ENCODE measurements around the gene PRDX1.

Gene PRDX1

DNA sequence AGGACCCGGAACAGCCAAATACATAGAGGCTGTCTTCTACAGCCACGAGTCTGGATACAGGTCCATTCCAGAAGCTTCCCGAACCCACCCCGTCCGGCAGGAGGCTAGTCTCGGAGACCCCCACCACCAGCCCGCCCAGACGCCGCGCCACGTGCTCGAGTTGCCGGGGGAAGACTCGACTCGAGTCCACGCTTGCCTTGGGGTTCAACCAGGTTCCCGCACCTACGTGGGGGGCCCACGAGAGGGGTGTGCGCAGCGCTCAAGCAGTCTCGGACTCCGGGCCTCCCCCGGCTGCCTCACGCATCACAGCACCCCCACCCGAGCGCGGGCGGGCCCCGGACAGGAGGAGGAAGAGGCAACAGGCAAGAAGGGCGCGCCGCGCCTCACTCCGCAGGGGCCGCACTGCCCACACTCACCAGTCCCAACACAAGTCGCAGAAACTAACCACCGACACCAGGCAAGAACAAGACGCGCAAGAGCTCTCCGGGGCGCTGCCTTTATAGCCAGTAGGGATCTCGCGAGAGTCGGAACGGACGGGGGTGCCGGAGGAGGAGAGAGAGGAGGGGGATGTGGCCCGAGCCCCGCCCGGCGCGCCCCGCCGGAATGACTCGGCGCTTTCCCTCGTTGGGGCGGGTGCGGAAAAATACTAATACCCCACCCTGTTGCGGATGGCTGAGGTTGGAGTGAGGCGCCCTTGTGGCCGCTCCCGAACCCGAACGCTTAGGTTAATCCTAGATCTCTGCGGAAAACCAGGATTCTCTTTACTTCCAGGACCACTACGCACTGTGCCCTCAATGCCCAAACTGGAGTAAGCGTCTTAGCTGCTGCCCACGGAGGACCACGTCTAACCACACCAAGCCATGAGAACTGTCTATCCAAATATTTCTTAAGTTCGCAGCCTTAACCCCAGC is at the start of gene PRDX1:
PRDX1 (minus strand) TSS at position 472 of the 911 bp plus-strand sequence. CDS start 2,841 bp downstream, outside the sequence.
- FAIRE-seq (peak; percentile 75), DNase-seq (ENCODE audit: low spot score) (peak; percentile 98)

DNA sequence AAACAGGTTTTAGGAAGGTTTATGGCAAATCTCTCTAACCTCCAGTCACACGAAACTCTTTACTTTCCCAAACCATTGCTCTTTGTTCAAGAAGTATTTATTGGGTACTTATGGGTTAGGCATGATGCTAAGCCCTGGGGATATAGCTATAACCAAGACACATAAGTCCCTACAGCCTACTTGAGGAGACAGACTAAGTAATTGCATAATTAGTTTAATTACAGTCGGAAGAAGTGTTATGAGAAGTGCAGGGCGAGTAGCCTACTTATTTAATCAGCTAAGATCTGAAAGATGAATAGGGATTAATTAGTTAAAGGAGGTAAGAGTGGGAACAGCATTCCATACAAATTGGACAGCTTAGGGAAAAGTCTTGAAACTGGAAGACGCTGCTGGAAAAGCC is 48.9 kb upstream of the PRDX1 start:
- no peak for FAIRE-seq
- DNase-seq (ENCODE audit: low spot score): no peak

DNA sequence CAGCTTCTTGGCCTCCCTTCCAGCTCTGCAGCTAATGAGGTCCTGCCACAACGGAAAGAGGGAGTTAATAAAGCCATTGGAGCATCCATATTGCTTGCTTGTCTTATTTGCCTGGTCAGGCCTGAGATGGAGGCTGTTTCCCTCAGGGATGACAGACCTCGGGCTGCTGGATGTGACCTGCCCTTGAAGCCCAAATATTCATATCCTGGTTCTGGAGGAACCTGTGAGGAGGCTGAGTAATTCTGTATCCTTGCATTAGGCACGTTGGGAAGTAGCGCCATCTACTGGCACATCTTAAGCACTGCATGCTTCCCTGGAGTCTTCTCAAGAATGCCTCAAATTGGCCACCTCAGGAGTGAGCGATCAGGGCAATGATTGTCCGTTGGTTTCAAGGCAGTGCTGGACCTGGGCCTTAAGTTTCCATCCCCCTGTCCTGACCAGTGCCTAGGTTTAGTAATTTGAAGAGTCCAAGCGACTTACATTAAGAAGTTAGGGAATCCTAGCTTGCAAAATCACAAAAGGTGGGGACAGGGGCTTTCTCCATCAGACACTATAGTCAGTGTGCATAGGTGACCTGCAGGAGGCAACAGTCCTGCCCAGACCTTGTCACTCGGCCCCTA is 48.4 kb upstream of the PRDX1 start:
- DNase-seq (ENCODE audit: low spot score) (peak; percentile 78), FAIRE-seq (no peak)

DNA sequence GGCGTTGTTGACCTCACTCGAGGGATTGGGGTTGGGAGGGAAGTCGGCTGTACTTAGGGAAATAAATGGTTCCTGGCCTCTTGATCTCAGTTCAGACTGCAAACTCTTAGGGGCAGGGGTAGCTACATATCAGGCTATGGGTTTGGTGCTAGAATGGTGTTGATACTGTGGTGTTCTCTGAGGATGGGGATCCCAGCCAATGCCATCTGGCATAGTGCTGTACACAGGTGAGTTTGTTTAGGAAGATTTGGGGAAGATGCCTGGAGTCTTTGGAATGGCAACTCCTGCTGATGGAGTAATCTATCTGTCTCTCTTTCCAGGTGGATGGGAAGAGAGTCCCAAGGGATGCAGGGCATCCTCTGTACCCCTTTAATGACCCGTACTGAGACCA is 47.9 kb upstream of the PRDX1 start:
- no peak for FAIRE-seq
- DNase-seq (ENCODE audit: low spot score): no peak

DNA sequence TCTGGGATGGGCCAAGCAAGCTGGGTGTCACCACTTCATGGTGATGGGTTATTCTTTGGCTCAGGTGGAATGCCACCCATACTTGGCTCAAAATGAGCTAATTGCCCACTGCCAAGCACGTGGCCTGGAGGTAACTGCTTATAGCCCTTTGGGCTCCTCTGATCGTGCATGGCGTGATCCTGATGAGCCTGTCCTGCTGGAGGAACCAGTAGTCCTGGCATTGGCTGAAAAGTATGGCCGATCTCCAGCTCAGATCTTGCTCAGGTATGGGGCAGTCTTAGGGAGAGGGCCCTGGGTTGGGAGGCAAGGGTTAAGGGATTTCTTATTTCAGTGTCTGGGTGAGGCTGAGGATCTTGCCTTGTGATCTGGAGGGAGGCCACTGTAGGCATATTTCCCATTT is 46.7 kb upstream of the PRDX1 start:
- FAIRE-seq (no peak), DNase-seq (ENCODE audit: low spot score) (no peak)

- FAIRE-seq: no peak
- DNase-seq (ENCODE audit: low spot score): no peak
Measured at GRCh38 chr1:45567911-45568310, 46.2 kb upstream of the PRDX1 start.

DNA sequence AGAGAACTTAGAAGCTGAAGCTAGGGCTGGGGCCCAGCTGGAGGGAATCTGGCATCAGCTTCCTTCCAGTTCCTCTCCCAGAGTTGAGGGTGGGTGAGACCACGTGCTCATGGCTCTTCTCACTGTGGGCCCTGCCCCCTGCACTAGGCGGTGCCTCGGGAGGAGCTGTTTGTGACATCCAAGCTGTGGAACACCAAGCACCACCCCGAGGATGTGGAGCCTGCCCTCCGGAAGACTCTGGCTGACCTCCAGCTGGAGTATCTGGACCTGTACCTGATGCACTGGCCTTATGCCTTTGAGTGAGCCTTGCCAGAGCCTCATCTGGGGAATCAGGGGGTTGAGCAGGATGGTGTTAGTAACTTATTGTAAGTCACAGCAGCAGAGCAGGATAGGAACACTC is 45.0 kb upstream of the PRDX1 start:
- DNase-seq (ENCODE audit: low spot score): no peak
- FAIRE-seq: no peak

DNA sequence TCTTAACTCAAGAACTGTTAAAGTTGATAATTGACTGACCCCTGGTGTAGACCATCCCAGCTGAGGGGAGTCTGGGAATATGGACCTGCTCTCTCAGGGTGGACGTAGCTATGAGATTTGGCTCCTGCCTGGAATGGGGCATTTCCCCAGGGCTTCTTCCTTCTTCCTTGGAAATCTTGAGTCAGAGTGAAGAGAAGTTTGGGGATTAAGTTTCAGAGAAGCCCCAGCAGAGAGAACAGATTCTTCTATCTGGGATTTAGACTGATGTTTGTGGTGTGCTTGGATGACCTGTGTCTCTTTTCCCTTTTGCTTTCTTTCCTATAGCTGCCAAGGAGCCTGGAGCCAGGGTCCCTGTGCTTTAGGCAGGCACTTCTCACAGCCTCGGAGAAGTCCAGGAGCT is 42.2 kb upstream of the PRDX1 start:
- FAIRE-seq (no peak), DNase-seq (ENCODE audit: low spot score) (no peak)

GRCh38 chr1:45557422-45557944 is 35.8 kb upstream of the PRDX1 start:
- no peak for DNase-seq (ENCODE audit: low spot score)
- FAIRE-seq: no peak

DNA sequence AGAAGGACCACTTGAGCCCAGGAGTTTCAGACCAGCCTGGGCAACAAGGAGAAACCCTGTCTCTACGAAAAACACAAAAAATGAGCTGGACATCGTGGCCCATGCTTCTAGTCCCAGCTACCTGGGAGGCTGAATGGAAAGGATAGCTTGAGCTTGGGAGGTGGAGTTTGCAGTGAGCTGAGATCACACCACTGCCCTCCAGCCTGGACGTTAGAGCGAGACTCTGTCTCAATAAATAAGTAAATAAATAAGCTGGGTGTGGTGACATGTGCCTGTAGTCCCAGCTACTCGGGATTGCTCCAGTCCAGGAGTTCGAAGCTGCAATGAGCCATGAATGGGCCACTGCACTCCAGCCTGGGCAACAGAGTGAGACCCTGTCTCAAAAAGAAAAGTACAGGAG is 32.5 kb upstream of the PRDX1 start:
- FAIRE-seq (no peak), DNase-seq (ENCODE audit: low spot score) (no peak)

DNA sequence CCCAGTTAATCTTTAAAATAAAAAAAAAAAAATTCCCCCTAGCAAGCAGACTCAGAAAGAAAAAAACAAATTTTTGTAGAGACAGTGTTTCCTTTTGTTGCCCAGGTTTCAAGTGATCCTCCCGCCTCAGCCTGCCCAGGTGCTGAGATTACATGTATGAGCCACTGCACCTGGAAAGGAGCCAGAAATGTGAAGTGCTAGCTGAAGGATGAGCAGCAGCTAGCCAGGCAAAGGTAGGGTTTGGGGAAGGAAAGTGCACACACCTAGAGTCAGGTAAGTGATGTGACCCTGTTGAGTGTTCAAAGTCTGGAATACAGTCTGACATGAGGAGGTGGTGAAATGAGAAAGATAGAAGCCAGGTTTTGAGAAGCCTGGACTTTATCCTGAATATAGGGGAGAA is 30.6 kb upstream of the PRDX1 start:
- DNase-seq (ENCODE audit: low spot score) (no peak), FAIRE-seq (no peak)

- no peak for FAIRE-seq
- DNase-seq (ENCODE audit: low spot score): no peak
Measured at GRCh38 chr1:45551684-45552083, 30.0 kb upstream of the PRDX1 start.

DNA sequence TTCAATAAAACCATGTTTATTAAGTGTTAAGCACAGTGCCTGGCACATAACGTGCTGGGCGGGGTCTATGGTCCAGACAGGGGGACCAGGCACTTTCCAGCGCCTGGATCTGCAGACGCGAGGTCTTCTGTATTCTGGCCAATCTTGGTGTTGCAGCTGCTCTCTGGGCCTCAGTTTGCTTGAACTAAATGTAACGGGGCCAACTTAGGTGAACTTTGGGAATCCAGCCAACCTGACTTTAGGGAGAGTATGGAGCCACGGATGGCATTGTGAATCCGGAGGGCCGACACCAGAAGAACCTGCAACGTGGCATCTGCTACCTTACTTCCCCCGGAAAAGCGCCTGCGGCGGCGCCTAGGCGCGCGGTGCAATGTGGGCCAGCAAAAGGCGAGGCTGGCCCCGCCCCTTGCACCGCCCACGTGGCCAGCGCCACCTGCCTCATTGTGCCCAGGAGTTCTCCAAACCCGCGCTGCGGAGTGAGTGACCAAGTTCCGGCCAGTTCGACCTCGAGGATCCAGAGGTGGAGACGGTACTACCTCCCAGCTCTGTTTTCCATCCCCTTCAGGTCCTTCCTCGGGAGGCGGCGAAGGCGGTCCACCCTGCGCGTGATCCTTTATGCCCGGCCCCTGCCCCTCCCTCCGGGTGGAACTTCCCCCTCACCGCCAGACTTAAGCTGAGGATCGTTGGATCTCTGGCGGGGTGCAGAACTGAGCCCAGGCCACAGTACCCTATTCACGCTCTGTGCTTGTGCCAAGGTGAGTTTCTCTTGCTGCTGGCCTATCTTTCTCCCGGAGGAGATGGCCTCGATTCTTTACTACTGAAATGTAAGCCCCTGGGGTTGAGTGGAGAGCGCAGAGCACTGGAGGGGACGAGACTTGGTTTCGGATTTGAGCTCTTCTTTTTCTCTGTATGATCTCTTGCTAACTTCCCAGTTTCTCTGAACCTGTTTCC is 29.0 kb upstream of the PRDX1 start, which contains the start of gene AKR1A1:
AKR1A1 (plus strand) TSS at position 426 of the 951 bp plus-strand sequence. CDS start 10,969 bp downstream, outside the sequence.
- peak; percentile 85 for FAIRE-seq
- peak; percentile 97 for DNase-seq (ENCODE audit: low spot score)

- DNase-seq (ENCODE audit: low spot score) (no peak), FAIRE-seq (no peak)
Measured at GRCh38 chr1:45545553-45546310, 24.0 kb upstream of the PRDX1 start.

DNA sequence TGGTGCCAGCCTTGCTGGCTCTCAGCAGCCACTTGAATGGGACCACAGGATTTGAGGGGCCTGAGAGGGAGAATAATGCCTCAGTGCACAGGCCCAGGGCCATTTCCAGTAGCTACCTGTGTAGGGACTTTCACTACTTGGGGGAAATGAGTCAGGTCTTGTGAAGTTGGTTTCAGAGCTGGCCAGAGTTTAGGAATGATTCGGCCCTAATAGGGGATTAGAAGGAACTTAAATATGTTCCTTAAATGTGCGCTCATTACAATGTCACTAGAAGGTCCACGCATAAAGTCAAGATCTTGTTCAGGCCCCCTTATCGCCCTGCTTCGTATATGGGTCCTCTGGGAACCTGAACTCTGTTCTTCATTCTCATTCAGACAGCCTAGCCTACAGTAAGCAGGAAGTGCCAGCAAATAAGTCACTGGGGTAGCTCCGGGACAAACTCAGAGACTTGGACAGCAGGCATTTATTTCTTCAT is 23.4 kb upstream of the PRDX1 start:
- DNase-seq (ENCODE audit: low spot score) (no peak), FAIRE-seq (no peak)

DNA sequence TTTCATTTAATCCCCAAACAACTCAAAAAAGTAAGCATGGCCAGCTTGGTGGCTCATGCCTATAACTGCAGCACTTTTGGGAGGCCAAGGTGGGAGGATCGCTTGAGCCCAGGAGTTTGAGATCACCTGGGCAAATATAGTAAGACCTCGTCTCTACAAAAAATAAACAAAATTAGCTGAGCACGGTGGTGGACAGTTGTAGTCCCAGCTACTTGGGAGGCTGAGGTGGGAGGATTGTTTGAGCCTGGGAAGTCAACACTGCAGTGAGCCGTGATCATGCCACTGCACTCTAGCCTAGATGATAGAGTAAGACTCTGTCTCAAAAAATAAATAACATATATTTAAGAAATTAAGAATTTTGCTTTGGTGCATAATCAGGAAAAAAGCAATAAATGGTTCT is 22.8 kb upstream of the PRDX1 start:
- DNase-seq (ENCODE audit: low spot score): no peak
- no peak for FAIRE-seq

- DNase-seq (ENCODE audit: low spot score): no peak
- FAIRE-seq: no peak
Measured at GRCh38 chr1:45543581-45544417, 22.1 kb upstream of the PRDX1 start.

GRCh38 chr1:45542591-45542990 is 20.9 kb upstream of the PRDX1 start:
- DNase-seq (ENCODE audit: low spot score) (no peak), FAIRE-seq (no peak)

GRCh38 chr1:45541193-45541592 is 19.5 kb upstream of the PRDX1 start:
- DNase-seq (ENCODE audit: low spot score) (no peak), FAIRE-seq (no peak)

- no peak for DNase-seq (ENCODE audit: low spot score)
- no peak for FAIRE-seq
Measured at GRCh38 chr1:45536886-45537285, 15.2 kb upstream of the PRDX1 start.

Data from urothelium cell line (cell line).